Stimulated activated CD8-positive, alpha-beta memory T cell treated with anti-CD3 and anti-CD28 coated beads, Interleukin-15, amount 100 ng/mL, for 1 hour (primary cell): ENCODE results near the gene SZT2.
"Not testable (repeated sequence)": the region's sequence is repeated elsewhere in the genome, so short reads cannot be mapped to it uniquely, and the experiment has no call there.

ENCODE experiments used
- DNase-seq: peaks from one replicate; pipeline ENCODE4 v3.0.0-alpha.2; 2020; ENCODE audit warnings: low read depth

Gene SZT2

DNA sequence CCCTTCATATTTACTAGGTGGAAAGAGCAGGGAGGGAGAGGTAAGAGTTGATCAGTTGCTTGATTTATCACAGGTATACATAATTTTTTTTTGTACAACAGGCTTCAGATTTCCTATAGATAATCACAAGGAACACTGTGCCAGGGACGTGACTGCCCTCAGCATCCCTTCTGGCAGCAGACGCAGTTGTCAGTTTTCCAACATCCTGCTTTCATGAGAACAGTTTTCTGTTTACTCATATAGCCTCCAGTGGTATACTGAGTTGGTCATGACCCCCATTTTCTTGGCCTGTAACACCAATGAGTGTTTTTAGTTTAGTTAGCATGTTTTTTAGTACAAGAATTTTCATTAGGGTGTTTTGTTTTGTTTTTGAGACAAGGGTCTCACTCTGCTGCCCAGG is 103.1 kb downstream of the SZT2 start:
- DNase-seq: no peak

GRCh38 chr1:43493661-43494450 is 104.2 kb downstream of the SZT2 start:
- DNase-seq: no peak

- no peak for DNase-seq
These were observed 105.5 kb downstream of the SZT2 start for GRCh38 chr1:43495204-43495603.

GRCh38 chr1:43499898-43500297 is 110.2 kb downstream of the SZT2 start:
- DNase-seq: no peak

DNA sequence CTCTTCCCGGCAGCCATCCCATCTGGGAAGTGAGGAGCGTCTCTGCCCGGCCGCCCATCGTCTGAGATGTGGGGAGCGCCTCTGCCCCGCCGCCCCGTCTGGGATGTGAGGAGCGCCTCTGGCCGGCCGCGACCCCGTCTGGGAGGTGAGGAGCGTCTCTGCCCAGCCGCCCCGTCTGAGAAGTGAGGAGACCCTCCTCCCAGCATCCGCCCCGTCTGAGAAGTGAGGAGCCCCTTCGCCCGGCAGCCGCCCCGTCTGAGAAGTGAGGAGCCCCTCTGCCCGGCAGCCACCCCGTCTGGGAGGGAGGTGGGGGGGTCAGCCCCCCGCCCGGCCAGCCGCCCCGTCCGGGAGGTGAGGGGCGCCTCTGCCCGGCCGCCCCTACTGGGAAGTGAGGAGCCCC is 112.1 kb downstream of the SZT2 start:
- not testable (repeated sequence) for DNase-seq

- DNase-seq: no peak
These were observed 113.8 kb downstream of the SZT2 start for GRCh38 chr1:43503534-43503933.
